Breast epithelium (tissue), 3 donors: ENCODE measurements around the gene PRPH2.

ENCODE experiments used
- POLR2A ChIP-seq: fragments of 450-650 bp; IDR thresholded peaks from one replicate; pipeline ENCODE4 v1.6.1; 2016; ENCODE audit warnings: antibody characterized with exemption, mild to moderate bottlenecking, moderate library complexity
- TF ChIP-seq, protein P1 (sequence below), 3 donors: fragments of 450-650 bp; IDR thresholded peaks; one replicate each; pipeline ENCODE4 v1.5.1; 2016 to 2017; ENCODE audit warnings: antibody characterized with exemption in 3 of 3, mild to moderate bottlenecking in 3 of 3, moderate library complexity in 3 of 3

DNA sequence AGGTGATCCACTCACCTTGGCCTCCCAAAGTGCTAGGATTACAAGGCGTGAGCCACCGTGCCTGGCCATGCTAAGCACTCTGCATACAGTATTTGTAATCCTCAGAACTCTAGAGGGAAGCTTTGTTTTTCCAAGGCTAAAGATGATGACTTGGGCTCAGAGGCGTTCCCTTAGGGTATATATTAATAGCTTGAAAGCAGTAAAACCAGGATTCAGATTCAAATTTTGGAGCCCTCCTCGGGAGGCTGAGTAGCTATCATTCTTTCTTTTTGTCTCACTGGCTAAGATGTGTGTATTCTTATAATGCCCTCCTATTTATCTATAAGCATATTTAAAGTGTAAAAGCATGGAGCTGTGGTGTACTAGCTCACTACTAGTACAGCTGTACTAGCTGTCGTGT is 68.5 kb downstream of the PRPH2 start:
- TF ChIP-seq, protein P1, sequence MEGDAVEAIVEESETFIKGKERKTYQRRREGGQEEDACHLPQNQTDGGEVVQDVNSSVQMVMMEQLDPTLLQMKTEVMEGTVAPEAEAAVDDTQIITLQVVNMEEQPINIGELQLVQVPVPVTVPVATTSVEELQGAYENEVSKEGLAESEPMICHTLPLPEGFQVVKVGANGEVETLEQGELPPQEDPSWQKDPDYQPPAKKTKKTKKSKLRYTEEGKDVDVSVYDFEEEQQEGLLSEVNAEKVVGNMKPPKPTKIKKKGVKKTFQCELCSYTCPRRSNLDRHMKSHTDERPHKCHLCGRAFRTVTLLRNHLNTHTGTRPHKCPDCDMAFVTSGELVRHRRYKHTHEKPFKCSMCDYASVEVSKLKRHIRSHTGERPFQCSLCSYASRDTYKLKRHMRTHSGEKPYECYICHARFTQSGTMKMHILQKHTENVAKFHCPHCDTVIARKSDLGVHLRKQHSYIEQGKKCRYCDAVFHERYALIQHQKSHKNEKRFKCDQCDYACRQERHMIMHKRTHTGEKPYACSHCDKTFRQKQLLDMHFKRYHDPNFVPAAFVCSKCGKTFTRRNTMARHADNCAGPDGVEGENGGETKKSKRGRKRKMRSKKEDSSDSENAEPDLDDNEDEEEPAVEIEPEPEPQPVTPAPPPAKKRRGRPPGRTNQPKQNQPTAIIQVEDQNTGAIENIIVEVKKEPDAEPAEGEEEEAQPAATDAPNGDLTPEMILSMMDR (IDR thresholded peaks at IDR 0.05), result no peak
- TF ChIP-seq POLR2A, result no peak
